CD14-positive monocyte (primary cell): ENCODE data around the gene COPE. TPM values are rescaled to one million over a fixed set of nuclear protein-coding genes. Genes with fewer than 3 reads are reported as not detected.

Experiments
- DNase-seq, 3 donors: peaks; one replicate each; pipeline ENCODE4 v3.0.0-alpha.2; 2011 to 2022
- H2AFZ ChIP-seq: 2 replicates; pipeline ENCODE4 v1.6.0; 2012; ENCODE audit warnings: mild to moderate bottlenecking, low read depth, low read length, inconsistent platforms; ENCODE audit not compliant: insufficient read depth, poor library complexity, severe bottlenecking
- H3K27ac ChIP-seq, 2 donors: 1 replicate in 1 of 2; 2 replicates in 1 of 2; pipeline ENCODE4 v1.5.1; 2012 to 2013; ENCODE audit warnings: low read length in 2 of 2, control low read depth in 1 of 2, inconsistent platforms in 1 of 2, low read depth in 1 of 2, mild to moderate bottlenecking in 1 of 2
- H3K27me3 ChIP-seq, 2 donors: one replicate each; pipeline versions ENCODE4 v1.6.0 to v1.6.1; 2011 to 2013; ENCODE audit warnings: low read length in 2 of 2; ENCODE audit not compliant: control insufficient read depth in 2 of 2, insufficient read depth in 2 of 2
- H3K36me3 ChIP-seq, 2 donors: replicated peaks in 1 of 2; 1 replicate in 1 of 2; 2 replicates in 1 of 2; pipeline versions ENCODE4 v1.5.1 to v1.6.1; 2012 to 2013; ENCODE audit warnings: low read length in 2 of 2, control low read depth in 1 of 2, inconsistent platforms in 1 of 2, mild to moderate bottlenecking in 1 of 2; ENCODE audit not compliant: insufficient read depth in 2 of 2, control insufficient read depth in 1 of 2
- H3K4me1 ChIP-seq, 2 donors: 1 replicate in 1 of 2; 2 replicates in 1 of 2; pipeline versions ENCODE4 v1.5.1 to v1.6.1; 2012 to 2013; ENCODE audit warnings: low read length in 2 of 2, control low read depth in 1 of 2, inconsistent platforms in 1 of 2, mild to moderate bottlenecking in 1 of 2, moderate library complexity in 1 of 2; ENCODE audit not compliant: insufficient read depth in 2 of 2, control insufficient read depth in 1 of 2
- H3K4me2 ChIP-seq: replicated peaks from 2 replicates; pipeline ENCODE3; 2012; ENCODE audit warnings: low read length, moderate library complexity, mild to moderate bottlenecking; ENCODE audit not compliant: poor library complexity, severe bottlenecking; ENCODE audit errors: extremely low read depth
- H3K4me3 ChIP-seq, 3 experiments: fragments of 200-600 bp in 1 of 3; sonication (generic) in 1 of 3; replicated peaks in 1 of 3; 1 replicate in 2 of 3; 2 replicates in 1 of 3; pipeline ENCODE4 v1.5.1; 2011 to 2013; ENCODE audit warnings: low read length in 3 of 3, mild to moderate bottlenecking in 3 of 3, control low read depth in 2 of 3, low read depth in 2 of 3, inconsistent platforms in 1 of 3, moderate library complexity in 1 of 3
- H3K79me2 ChIP-seq: 2 replicates; pipeline ENCODE4 v1.6.0; 2012; ENCODE audit warnings: mild to moderate bottlenecking, control low read depth, inconsistent platforms, low read length, moderate library complexity; ENCODE audit not compliant: insufficient read depth
- H3K9ac ChIP-seq: 2 replicates; pipeline ENCODE4 v1.6.0; 2017; ENCODE audit warnings: low read length, mild to moderate bottlenecking; ENCODE audit not compliant: insufficient read depth, poor library complexity, severe bottlenecking
- H3K9me3 ChIP-seq, 2 donors: replicated peaks in 1 of 2; 1 replicate in 1 of 2; 2 replicates in 1 of 2; pipeline versions ENCODE4 v1.5.1 to v1.6.1; 2012 to 2013; ENCODE audit warnings: low read length in 2 of 2, control low read depth in 1 of 2; ENCODE audit not compliant: control insufficient read depth in 1 of 2, insufficient read depth in 1 of 2
- H4K20me1 ChIP-seq: 2 replicates; pipeline ENCODE4 v1.6.0; 2012; ENCODE audit warnings: mild to moderate bottlenecking, low read length, control low read depth, moderate library complexity; ENCODE audit not compliant: insufficient read depth
- H3K27ac Mint-ChIP-seq, 7 donors: one replicate each; pipeline ENCODE4 v1.8.0; 2020; ENCODE audit warnings: mild to moderate bottlenecking in 7 of 7, mixed read lengths in 7 of 7, moderate library complexity in 6 of 7, inconsistent platforms in 2 of 7
- H3K27me3 Mint-ChIP-seq, 3 donors: one replicate each; pipeline ENCODE4 v1.8.0; 2021 to 2022; ENCODE audit warnings: low read depth in 3 of 3, mild to moderate bottlenecking in 3 of 3, mixed read lengths in 3 of 3, moderate library complexity in 3 of 3, inconsistent platforms in 1 of 3
- H3K36me3 Mint-ChIP-seq, 2 donors: one replicate each; pipeline ENCODE4 v1.8.0; 2020; ENCODE audit warnings: mixed read lengths in 2 of 2, inconsistent platforms in 1 of 2, mild to moderate bottlenecking in 1 of 2
- H3K4me1 Mint-ChIP-seq: one replicate; pipeline ENCODE4 v1.8.0; 2020; ENCODE audit warnings: mild to moderate bottlenecking, mixed read lengths
- H3K4me3 Mint-ChIP-seq, 2 donors: one replicate each; pipeline ENCODE4 v1.8.0; 2020; ENCODE audit warnings: mild to moderate bottlenecking in 2 of 2, mixed read lengths in 2 of 2, moderate library complexity in 1 of 2
- H3K9me3 Mint-ChIP-seq, 7 donors: one replicate each; pipeline ENCODE4 v1.8.0; 2020 to 2022; ENCODE audit warnings: mixed read lengths in 7 of 7, mild to moderate bottlenecking in 6 of 7, moderate library complexity in 6 of 7, inconsistent platforms in 2 of 7
- WGBS: methylation state at CpG from one replicate; pipeline ENCODE4 v1.1.5; 2013; ENCODE audit warnings: missing lambda C conversion rate; ENCODE audit not compliant: insufficient coverage; 5-methylcytosine and 5-hydroxymethylcytosine counted together
- intact Hi-C, 2 donors: fragments of 100-400 bp; cut with micrococcal nuclease; formaldehyde crosslinking; loops; one replicate each; pipeline versions ENCODE4 v1.15.0 to v1.15.1; 2023
- polyA plus RNA-seq, 3 donors: library from polyadenylated mRNA; depleted of rRNA in 1 of 3; unstranded in 2 of 3; stranded (reverse) in 1 of 3; fragments of 300-500 nt in 2 of 3; fragments of >200 nt in 1 of 3; fragmentation: Illumina TruSeq in 2 of 3; gene quantifications; 1 replicate in 2 of 3; 2 replicates in 1 of 3; pipeline ENCODE4 v1.2.3, GENCODE V29; 2012 to 2021
- TF ChIP-seq, protein P1 (sequence below): fragments of 200-600 bp; IDR thresholded peaks from one replicate; pipeline ENCODE4 v1.8.0; 2022; ENCODE audit warnings: antibody characterized with exemption, mild to moderate bottlenecking

The COPE gene
- polyA plus RNA-seq, 3 donors = 331 to 345 (median 345) TPM

DNA sequence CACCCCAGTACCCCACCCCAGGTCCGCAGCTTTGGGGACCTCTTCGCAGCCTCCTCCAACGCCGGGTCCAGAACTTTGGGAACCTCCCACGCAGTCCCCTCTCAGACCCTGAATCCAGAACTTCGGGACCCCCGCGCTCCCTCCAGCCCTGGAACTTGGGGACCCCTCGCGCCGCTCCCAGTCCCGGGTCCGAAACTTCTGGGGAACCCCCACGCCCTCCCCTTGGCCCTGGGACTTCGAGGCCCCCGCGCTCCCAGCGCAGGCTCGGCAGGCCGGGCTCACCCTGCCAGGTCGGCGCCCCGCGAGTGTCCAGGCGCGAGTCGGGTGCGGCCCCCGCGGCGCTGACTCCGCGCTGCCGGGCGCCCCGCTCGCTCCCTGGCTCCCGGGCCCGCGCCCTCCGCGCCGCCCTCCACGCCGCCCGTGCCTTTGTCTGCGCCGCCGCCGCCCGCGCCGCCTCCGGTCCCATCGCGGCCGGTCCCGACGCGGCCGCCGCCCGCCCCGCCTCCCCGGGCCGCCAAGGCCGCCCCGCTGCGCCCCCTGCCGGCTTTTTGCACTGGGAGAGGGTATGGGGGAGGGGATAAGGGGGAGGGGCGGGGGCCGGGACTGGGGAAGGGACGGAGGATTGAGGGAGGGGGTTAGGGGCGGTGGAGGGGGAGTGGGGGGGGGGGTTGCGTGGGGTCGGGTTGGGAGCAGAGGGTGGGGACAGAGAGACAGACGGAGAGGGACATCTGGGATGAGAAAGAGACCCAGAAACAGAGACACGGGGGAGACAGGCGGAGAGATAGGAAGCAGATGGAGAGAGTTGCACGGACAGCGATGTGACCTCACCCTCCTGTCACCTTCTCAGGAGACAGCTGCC, 21.8 kb upstream of the COPE start, which contains the start of gene HOMER3:
Gene HOMER3, minus strand, starts transcription at position 449 of the 859 bp plus-strand sequence. CDS start 2,235 bp downstream, outside the sequence.
- Histone ChIP-seq H3K4me3 (peak within 1 kb of the TSS; percentile 70 to 91 (median 90)), H3K4me1 (peaks cover 21 to 28% of the 10 kb centered on the region in 2 donors), H3K9ac (peak within 1 kb of the TSS; percentile 84), H4K20me1 (peaks cover 23% of the 10 kb centered on the region), H3K27me3 (no peaks in the 10 kb centered on the region), H3K27ac (peak within 1 kb of the TSS; percentile 53 to 88), H3K36me3 (peaks cover 7 to 16% of the 10 kb centered on the region in 2 donors), H3K79me2 (peaks cover 40% of the 10 kb centered on the region), H3K4me2 (peak within 1 kb of the TSS; percentile 96), H2AFZ (peak within 1 kb of the TSS; percentile 80), H3K9me3 (no peaks in the 10 kb centered on the region)
- peak within 1 kb of the TSS; percentile 77 to 97 (median 89) for H3K27ac Mint-ChIP-seq
- under 1% methylated on average over 47 of the region's 81 CpGs for WGBS
- H3K36me3 Mint-ChIP-seq = peaks cover 25 to 34% of the 10 kb centered on the region in 2 donors
- TF ChIP-seq, protein P1, sequence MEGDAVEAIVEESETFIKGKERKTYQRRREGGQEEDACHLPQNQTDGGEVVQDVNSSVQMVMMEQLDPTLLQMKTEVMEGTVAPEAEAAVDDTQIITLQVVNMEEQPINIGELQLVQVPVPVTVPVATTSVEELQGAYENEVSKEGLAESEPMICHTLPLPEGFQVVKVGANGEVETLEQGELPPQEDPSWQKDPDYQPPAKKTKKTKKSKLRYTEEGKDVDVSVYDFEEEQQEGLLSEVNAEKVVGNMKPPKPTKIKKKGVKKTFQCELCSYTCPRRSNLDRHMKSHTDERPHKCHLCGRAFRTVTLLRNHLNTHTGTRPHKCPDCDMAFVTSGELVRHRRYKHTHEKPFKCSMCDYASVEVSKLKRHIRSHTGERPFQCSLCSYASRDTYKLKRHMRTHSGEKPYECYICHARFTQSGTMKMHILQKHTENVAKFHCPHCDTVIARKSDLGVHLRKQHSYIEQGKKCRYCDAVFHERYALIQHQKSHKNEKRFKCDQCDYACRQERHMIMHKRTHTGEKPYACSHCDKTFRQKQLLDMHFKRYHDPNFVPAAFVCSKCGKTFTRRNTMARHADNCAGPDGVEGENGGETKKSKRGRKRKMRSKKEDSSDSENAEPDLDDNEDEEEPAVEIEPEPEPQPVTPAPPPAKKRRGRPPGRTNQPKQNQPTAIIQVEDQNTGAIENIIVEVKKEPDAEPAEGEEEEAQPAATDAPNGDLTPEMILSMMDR = no peak
- intact Hi-C loops = loop anchor here (2.0 to 5.0 kb wide), 2 partner anchors 46 kb away; no protein-coding TSS in a partner anchor
- DNase-seq = peak; percentile 49 to 70 (median 66)
- H3K4me1 Mint-ChIP-seq = peaks cover 38% of the 10 kb centered on the region
- H3K9me3 Mint-ChIP-seq = peaks cover 0 to 9% (median 0%) of the 10 kb centered on the region in 7 donors
- H3K4me3 Mint-ChIP-seq = peak within 1 kb of the TSS; percentile 90 to 95
- peaks cover 0 to 1% (median 0%) of the 10 kb centered on the region in 3 donors for H3K27me3 Mint-ChIP-seq

DNA sequence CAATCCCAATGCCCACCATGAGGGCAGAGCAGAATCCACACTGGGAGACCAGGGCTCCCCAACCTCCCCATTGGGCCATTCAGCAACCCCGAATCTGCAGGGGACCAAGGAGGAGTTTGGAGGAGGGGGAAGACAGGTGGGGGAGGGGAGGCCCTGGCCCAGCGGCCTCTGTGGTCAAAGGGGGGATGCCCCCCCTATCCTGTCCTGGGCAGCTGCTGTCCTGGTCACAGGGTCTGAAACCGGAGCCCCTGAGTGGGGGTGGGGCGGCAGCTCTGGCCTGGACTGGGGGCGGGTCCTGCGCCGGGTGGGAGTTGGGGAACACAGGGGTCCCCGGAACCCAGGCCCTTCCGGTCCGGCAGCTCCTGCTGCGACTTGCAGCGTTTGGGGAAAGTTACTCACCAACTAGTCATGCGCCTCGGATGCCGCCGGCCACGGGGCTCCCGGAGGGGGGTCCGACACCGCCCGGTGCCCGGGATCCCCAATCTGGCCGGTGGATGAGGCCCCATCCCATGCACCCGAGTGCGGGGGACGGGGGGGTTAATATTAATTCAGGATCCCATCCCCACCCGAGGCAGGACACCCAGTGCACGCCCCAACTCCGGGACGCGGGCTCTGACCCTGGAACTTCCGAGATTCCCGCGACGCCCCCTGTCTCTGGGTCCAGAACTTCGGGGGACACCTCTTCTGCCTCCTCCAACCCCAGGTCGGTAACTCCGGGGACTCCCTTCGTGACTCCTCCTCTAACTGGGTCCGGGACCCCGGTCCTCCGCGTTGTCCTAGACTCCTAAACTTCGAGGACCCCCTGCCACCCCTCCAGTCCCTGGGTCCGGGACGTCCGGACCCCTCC, 21.0 kb upstream of the COPE start:
- Histone ChIP-seq H3K79me2 (peaks cover 40% of the 10 kb centered on the region), H2AFZ (peak overlapping the region; percentile 78), H4K20me1 (peaks cover 23% of the 10 kb centered on the region), H3K27ac (peak overlapping the region; percentile 53 to 88), H3K4me3 (peak overlapping the region; percentile 70 to 91 (median 90)), H3K4me2 (peak overlapping the region; percentile 96), H3K27me3 (no peaks in the 10 kb centered on the region), H3K9ac (peak overlapping the region; percentile 84), H3K4me1 (peaks cover 17 to 24% of the 10 kb centered on the region in 2 donors), H3K9me3 (no peaks in the 10 kb centered on the region), H3K36me3 (peaks cover 10 to 23% of the 10 kb centered on the region in 2 donors)
- Mint-ChIP-seq H3K36me3 (peaks cover 29 to 42% of the 10 kb centered on the region in 2 donors), H3K4me3 (peak overlapping the region; percentile 90 to 95), H3K27ac (peak overlapping the region; percentile 77 to 97 (median 89)), H3K9me3 (peaks cover 0 to 2% (median 0%) of the 10 kb centered on the region in 7 donors), H3K27me3 (peaks cover 0 to 1% (median 0%) of the 10 kb centered on the region in 3 donors), H3K4me1 (peaks cover 34% of the 10 kb centered on the region)
- TF ChIP-seq, protein P1 = no peak
- intact Hi-C loops = loop anchor here (2.0 to 5.0 kb wide), 2 partner anchors 47 kb away; no protein-coding TSS in a partner anchor
- peak; percentile 57 to 74 (median 68) for DNase-seq
- 0% methylated on average over 38 of the region's 47 CpGs for WGBS
